ENCODE data around the gene NACA.

NACA gene

DNA sequence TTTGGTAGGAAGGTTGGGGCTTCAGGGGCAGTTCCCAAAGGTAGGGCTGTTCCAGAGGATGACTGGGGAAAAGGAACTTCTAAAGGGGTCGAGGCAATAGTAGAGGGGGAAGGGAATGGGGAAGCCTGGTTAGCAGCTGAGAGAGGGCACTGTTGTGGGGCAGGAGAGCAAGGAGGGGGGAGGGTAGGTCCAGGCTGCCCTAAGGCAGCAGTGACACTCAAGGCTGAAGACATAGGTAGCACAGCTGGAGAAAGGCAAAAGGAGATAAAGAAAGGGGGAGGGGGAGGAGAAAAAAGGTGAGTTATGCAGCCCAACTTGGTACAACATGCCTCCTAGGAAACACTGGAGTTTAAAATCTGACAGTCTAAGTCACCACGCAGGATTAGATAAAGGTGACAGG lies 3.9 kb downstream of the NACA start:
- H3K27ac ChIP-seq = peak overlapping the region; percentile 45

DNA sequence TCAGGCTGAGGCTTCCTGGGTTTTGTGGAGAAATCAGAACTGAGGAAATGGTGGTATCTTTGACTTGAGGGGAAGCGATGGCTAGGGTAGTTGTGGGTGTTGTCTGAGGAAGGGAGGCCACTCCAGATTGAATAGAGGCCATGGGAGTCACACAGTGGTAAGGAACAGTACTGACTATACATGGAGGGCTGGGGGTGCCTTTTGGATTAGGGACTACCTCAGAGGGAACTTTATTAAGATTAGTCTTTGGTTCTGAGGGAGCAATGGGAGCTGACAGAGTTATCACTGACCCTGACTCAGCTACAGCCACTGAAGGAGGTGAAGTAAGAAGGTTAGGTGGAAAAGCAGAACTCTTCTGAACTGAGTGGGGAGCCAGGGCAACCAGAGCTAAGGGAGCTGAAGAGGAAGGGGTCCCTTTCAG lies 4.4 kb downstream of the NACA start:
- CTCF ChIA-PET = interaction anchor here (1.4 kb wide), 1 partner anchor 267 kb away, joined by 3 read pairs; no protein-coding TSS in a partner anchor
- TF ChIP-seq, protein P1, sequence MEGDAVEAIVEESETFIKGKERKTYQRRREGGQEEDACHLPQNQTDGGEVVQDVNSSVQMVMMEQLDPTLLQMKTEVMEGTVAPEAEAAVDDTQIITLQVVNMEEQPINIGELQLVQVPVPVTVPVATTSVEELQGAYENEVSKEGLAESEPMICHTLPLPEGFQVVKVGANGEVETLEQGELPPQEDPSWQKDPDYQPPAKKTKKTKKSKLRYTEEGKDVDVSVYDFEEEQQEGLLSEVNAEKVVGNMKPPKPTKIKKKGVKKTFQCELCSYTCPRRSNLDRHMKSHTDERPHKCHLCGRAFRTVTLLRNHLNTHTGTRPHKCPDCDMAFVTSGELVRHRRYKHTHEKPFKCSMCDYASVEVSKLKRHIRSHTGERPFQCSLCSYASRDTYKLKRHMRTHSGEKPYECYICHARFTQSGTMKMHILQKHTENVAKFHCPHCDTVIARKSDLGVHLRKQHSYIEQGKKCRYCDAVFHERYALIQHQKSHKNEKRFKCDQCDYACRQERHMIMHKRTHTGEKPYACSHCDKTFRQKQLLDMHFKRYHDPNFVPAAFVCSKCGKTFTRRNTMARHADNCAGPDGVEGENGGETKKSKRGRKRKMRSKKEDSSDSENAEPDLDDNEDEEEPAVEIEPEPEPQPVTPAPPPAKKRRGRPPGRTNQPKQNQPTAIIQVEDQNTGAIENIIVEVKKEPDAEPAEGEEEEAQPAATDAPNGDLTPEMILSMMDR (conservative IDR thresholded peaks at IDR 0.05; ENCODE audit: low read depth) = no peak
- no peak for DNase-seq (ENCODE audit: low spot score)
- POLR2A ChIA-PET (ENCODE audit: low non-redundant PET) = interaction anchor here (0.6 kb wide), 1 partner anchor 51 kb away, joined by 3 read pairs; no protein-coding TSS in a partner anchor
- H3K27ac ChIP-seq = peak overlapping the region; percentile 45

More for the DNA sequence above, 3.9 kb downstream of the NACA start:
- ChIA-PET CTCF (interaction anchor here (1.4 kb wide), 1 partner anchor 266 kb away, joined by 3 read pairs; no protein-coding TSS in a partner anchor), POLR2A (ENCODE audit: low non-redundant PET) (interaction anchor here (0.6 kb wide), 1 partner anchor 51 kb away, joined by 3 read pairs; no protein-coding TSS in a partner anchor)
- no peak for DNase-seq (ENCODE audit: low spot score)
- TF ChIP-seq, protein P1 (conservative IDR thresholded peaks at IDR 0.05; ENCODE audit: low read depth) = no peak

DNA sequence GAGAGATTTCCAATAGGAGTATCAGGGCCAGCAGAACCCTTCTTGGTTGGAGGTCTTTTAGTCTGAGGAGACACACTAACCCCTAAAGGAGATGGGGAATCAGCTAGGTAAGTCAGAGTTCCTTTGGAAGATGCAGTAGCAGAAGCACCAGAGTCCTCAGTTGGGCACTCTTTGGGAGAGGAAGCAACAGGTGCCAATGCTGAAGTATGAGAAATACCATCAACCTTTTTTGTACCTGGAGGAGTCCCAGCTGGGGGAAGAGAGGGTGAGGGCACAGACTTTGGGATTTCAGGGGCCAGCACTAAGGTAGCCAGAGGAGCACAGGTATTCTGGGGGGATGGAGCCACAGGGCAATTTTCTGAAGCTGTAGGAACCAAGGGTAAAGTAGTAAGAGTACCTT lies 6.0 kb downstream of the NACA start:
- ChIA-PET POLR2A (ENCODE audit: low non-redundant PET) (no interaction called here), CTCF (interaction anchor here (0.6 kb wide), 1 partner anchor 332 kb away, joined by 4 read pairs; no protein-coding TSS in a partner anchor)
- H3K27ac ChIP-seq = peak overlapping the region; percentile 26; the same call in 1 of the 2 replicates
- TF ChIP-seq, protein P1 (conservative IDR thresholded peaks at IDR 0.05; ENCODE audit: low read depth) = no peak
- no peak for DNase-seq (ENCODE audit: low spot score)

DNA sequence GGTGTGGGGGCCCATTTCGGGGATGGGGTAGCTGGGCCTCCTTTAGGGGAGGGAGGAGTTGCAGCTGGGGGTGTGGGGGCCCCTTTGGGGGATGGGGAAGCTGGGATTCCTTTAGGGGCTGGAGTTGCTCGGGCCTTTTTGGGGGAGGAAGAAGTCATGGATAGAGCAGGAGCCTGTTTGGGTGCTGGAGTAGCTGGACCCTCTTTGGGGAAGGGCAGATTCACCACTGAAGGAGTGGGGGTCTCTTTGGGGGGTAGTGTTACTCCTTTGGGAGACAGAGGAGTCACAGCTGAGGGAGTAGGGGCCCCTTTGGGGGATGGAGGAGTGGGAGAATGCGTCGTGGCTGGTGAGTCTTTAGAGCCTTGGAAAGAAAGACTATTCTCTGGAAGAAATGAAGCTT lies 6.5 kb downstream of the NACA start:
- no peak overlapping the region for H3K27ac ChIP-seq
- DNase-seq (ENCODE audit: low spot score) = no peak
- ChIA-PET CTCF (interaction anchor here (0.6 kb wide), 1 partner anchor 332 kb away, joined by 4 read pairs; no protein-coding TSS in a partner anchor), POLR2A (ENCODE audit: low non-redundant PET) (no interaction called here)
- TF ChIP-seq, protein P1 (conservative IDR thresholded peaks at IDR 0.05; ENCODE audit: low read depth) = no peak

DNA sequence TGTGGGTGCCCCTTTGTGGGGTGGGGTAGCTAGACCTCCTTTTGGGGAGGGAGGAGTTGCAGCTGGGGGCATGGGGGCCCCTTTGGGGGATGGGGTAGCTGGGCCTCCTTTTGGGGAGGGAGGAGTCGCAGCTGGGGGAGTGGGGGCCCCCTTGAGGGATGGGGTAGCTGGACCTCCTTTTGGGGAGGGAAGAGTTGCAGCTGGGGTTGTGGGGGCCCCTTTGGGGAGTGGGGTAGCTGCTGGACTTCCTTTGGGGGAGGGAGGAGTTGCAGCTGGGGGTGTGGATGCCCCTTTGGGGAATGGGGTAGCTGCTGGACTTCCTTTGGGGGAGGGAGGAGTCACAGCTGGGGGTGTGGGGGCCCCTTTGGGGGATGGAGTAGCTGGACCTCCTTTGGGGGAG lies 7.0 kb downstream of the NACA start:
- H3K27ac ChIP-seq = no peak overlapping the region

DNA sequence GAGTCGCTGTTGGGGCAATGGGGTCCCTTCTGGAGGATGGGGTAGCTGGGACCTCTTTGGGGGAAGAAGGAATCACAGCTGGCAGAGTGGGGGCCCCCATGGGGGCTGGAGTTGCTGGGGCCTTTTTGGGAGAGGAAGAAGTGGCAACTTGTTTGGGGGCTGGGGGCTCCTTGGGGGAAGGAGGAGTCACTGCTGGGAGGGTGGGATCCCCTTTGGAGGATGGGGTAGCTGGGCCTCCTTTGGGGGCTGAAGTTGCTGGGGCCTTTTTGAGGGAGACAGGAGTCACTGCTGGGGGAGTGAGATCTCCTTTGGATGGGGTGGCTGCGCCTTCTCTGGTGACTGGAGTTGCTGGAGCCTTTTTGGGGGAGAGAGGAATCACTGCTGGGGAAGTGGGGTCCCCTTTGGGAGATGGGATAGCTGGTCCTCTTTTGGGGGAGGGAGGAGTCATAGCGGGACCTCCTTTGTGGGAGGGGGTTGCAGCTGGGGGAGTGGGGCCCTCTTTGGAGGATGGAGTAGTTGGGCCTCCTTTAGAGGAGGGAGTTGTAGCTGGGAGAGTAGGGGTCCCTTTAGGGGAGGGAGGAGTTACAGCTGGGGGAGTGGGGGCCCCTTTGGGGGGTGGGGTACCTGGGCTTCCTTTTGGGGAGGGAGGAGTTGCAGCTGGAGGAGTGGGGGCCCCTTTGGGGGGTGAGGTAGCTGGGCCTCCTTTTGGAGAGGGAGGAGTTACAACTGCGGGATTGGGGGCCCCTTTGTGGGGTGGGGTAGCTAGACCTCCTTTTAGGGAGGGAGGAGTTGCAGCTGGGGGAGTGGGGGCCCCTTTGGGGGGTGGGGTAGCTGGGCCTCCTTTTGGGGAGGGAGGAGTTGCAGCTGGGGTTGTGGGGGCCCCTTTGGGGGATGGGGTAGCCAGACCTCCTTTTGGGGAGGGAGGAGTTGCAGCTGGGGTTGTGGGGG lies 7.9 kb downstream of the NACA start:
- TF ChIP-seq, protein P1 (conservative IDR thresholded peaks at IDR 0.05; ENCODE audit: low read depth) = no peak
- ChIA-PET CTCF (interaction anchor here (0.5 to 0.6 kb wide), 3 partner anchors 88 to 745 kb away, joined by 3 to 5 read pairs (median 4); no protein-coding TSS in a partner anchor), POLR2A (ENCODE audit: low non-redundant PET) (interaction anchor here (0.7 kb wide), 1 partner anchor 28 kb away, joined by 8 read pairs; no protein-coding TSS in a partner anchor)
- DNase-seq (ENCODE audit: low spot score) = no peak
- H3K27ac ChIP-seq = peak overlapping the region; percentile 45

More for the DNA sequence above, 7.0 kb downstream of the NACA start:
- no peak for DNase-seq (ENCODE audit: low spot score)
- TF ChIP-seq, protein P1 (conservative IDR thresholded peaks at IDR 0.05; ENCODE audit: low read depth) = no peak
- CTCF ChIA-PET = interaction anchor here (0.6 kb wide), 1 partner anchor 89 kb away, joined by 3 read pairs; no protein-coding TSS in a partner anchor
- POLR2A ChIA-PET (ENCODE audit: low non-redundant PET) = no interaction called here
